T follicular helper cell (primary cell): ENCODE data around the gene HELLS.
"Not testable (repeated sequence)": the region's sequence is repeated elsewhere in the genome, so short reads cannot be mapped to it uniquely, and the experiment has no call there.

ENCODE experiments used
- DNase-seq: peaks from one replicate; pipeline ENCODE4 v3.0.0-alpha.2; 2020; ENCODE audit warnings: low read depth

The HELLS gene

DNA sequence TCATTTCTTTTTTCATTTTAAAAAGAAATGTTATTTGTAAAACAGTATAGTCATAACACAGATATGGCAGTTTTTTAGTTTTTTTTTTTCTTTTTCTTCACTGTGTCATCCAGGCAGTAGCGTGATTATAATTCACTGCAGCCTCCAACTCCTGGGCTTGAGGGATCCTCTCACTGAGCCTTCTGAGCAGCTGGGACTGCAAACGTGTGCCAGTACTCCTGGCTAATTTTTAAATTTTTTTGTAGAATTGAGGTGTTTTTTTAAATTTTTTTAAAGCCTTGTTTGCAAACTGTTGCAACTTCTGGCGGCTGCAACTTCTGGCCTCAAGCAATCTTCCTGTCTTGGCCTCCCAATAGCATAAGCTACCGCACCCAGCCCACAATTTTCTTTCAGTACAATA is 63.0 kb downstream of the HELLS start:
- no peak for DNase-seq

GRCh38 chr10:94614558-94614957 is 69.0 kb downstream of the HELLS start:
- DNase-seq: no peak

DNA sequence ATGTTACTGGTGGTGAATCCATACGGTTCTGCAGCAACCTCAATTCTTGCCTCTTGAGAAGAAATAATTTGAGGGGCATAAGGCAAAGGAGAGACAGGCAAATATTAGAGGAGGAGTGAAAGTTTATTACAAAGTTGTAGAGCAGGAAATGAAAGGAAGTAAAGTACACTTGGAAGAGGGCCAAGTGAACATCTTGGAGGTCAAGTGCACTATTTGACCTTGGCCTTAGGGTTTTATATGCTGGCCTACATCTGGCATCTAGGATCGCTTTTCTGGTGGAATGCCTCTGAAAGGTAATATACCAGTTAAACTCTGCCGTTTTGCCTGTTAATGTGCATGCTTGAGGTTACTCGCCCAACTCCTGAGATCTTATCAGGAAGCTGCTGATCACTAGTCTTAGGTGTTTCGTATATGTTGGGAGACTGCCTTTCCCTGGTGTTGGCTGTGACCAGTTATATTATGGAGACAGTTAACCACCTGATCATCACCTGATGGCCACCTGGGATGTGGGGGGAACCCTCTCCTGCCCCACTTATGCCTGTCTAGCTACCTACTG is 71.9 kb downstream of the HELLS start:
- DNase-seq: no peak

DNA sequence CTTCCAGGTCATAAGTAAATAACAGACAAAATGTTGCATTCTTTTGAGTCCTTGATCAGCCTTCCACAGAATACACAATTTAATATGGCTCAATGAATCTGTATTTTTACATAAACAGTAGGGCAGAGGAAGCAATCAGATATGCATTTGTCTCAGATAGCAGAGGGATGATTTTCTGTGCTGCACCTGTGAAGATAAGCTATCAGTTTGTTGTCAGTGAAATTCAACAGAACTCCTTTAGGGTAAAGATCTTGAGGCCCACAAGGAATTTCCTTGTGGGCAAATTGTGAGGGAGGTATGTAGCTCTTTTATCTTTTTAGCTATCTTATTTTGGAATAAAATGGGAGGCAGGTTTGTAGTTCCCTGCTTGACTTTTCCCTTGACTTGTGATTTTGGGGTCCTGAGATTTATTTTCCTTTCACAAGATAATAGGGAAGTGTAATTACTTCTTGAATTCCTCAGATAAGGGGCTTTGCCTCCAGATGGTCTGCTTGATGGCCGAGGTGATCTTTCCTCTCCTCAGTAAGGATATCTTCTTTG is 77.1 kb downstream of the HELLS start:
- no peak for DNase-seq

DNA sequence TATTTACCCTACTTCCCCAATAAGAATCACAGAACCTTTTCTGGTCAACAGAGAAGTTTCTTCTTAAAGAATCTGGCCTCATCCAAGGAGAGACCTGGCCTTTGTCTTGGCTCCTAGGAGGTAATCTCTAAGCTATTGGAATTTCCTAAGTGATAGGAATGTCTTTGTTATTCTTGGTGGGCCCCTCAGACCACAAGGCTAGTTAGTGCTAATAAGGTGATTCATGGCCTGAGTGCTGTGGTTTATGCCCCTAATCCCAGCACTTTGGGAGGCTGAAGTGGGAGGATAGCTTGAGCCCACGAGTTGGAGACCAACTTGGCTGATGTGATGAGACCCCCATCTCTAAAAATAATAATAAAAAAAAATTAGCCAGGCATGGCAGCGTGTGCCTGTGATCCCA is 78.0 kb downstream of the HELLS start:
- no peak for DNase-seq

- no peak for DNase-seq
Measured at GRCh38 chr10:94626476-94626875, 80.9 kb downstream of the HELLS start.

GRCh38 chr10:94627511-94627910 is 81.9 kb downstream of the HELLS start:
- DNase-seq: no peak

DNA sequence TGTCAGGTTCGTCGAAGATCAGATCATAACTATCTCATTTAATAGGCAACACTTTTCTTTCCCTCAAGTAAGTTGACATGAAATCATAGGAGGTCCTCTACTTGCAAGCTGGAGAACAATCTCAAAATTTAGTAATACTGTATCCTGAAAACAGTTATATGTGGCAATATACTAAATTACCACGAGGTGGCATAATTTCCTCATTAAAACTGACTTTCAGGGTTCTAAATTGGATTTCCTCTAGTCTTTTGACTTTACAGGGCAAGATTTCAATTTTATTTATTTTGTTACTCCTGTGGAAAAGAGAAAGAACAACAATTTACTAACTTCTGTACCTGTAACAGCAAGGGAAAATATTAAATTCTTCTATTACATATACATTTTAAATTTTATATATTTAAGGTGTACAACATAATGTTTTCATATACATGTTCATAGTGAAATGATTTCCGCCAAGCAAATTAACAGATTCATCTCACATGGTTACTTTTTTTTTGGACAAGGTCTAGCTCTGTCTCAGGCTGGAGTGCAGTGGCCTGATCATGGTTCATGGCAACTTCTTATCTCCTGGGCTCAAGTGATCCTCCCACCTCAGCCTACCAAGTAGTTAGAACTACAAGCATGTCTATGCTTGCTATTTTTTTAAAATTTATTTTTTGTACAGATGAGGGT is 84.6 kb downstream of the HELLS start:
- DNase-seq: no peak

GRCh38 chr10:94631077-94631875 is 85.7 kb downstream of the HELLS start:
- DNase-seq: no peak

DNA sequence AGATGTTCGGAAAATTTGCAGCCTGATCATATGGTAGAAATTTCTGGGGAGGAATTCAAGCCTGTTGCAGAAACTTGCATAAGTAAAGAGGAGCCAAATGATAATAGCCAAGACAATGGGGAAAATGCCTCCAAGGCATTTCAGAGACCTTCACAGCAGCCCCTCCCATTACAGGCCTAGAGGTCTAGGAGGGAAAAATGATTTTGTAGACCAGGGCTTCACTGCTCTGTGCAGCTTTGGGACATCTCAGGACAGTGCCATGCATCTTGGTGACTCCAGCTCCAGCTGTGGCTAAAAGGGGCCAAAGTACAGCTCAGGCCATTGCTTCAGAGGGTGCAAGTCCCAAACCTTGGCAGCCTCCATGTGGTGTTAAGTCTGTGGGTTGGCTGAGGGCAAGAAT is 87.4 kb downstream of the HELLS start:
- DNase-seq: no peak

DNA sequence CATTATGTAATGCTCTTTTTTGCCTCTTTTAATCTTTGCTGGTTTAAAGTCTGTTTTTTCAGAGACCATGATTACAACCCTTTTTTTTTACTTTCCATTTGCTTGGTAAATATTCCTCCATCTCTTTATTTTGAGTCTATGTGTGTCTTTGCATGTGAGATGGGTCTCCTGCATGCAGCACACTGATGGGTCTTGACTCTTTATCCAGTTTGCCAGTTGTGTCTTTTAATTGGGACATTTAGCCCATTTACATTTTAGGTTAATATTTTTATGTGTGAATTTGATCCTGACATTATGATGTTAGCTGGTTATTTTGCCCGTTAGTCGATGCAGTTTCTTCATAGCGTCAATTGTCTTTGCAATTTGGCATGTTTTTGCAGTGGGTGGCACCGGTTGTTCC is 92.5 kb downstream of the HELLS start:
- DNase-seq: not testable (repeated sequence)

- DNase-seq: no peak
Measured at GRCh38 chr10:94639902-94640301, 94.3 kb downstream of the HELLS start.

DNA sequence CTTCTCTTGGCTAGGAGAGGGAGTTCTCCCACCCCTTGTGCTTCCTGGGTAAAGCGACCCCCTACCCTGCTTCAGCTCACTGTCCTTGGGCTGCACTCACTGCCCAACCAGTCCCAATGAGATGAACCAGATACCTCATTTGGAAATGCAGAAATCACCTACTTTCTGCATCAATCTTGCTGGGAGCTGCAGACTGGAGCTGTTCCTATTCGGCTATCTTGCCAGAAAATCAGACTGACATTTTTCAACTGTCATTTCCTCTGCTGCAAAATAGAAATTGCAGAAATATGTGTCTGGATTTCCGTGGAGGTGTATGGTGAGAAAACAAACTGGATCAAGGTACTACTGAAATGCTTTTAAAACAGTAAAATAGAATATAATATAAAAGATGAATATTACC is 95.0 kb downstream of the HELLS start:
- DNase-seq: no peak

GRCh38 chr10:94641480-94641879 is 95.9 kb downstream of the HELLS start:
- DNase-seq: no peak

GRCh38 chr10:94644352-94644751 is 98.8 kb downstream of the HELLS start:
- DNase-seq: no peak

DNA sequence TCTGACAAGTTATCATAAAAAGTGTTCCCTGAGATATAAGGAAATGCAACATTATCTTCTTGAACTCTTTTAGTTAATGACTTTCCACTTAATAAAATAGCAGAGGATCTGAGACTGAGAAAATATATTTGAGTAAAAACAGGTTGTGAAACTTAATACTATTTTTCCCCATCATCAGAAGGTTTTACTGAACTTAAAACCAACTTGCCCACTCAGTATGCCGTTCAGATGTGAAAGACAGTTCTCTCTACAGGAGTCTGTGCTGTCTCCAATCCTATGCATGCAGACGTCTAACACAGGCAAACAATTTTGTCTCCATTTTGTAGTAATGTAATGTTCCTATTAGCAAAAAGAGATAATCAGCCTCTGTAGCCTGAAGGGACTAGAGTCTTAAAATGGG is 99.7 kb downstream of the HELLS start:
- DNase-seq: no peak
